ENCODE measurements around the gene KIF9.
"Not testable (repeated sequence)": the region's sequence is repeated elsewhere in the genome, so short reads cannot be mapped to it uniquely, and the experiment has no call there.

KIF9 gene

GRCh38 chr3:47250309-47251060 lies 32.1 kb downstream of the KIF9 start:
- DNase-seq (ENCODE audit: low read depth) = no peak

- DNase-seq (ENCODE audit: low read depth) = no peak
Observed at GRCh38 chr3:47247131-47248064, 35.2 kb downstream of the KIF9 start.

GRCh38 chr3:47245271-47245670 lies 37.3 kb downstream of the KIF9 start:
- DNase-seq (ENCODE audit: low read depth) = no peak

GRCh38 chr3:47244531-47245100 lies 38.0 kb downstream of the KIF9 start:
- no peak for DNase-seq (ENCODE audit: low read depth)

- DNase-seq (ENCODE audit: low read depth) = no peak
Observed at GRCh38 chr3:47243419-47244147, 39.0 kb downstream of the KIF9 start.

GRCh38 chr3:47239929-47240328 lies 42.7 kb downstream of the KIF9 start:
- no peak for DNase-seq (ENCODE audit: low read depth)

GRCh38 chr3:47238017-47238416 lies 44.6 kb downstream of the KIF9 start:
- DNase-seq (ENCODE audit: low read depth) = no peak

- DNase-seq (ENCODE audit: low read depth) = no peak
Observed at GRCh38 chr3:47228088-47228487, 54.5 kb downstream of the KIF9 start.

- DNase-seq (ENCODE audit: low read depth) = no peak
Observed at GRCh38 chr3:47227678-47228077, 54.9 kb downstream of the KIF9 start.

- DNase-seq (ENCODE audit: low read depth) = no peak
Observed at GRCh38 chr3:47225310-47225906, 57.2 kb downstream of the KIF9 start.

GRCh38 chr3:47223755-47224154 lies 58.8 kb downstream of the KIF9 start:
- DNase-seq (ENCODE audit: low read depth) = no peak

- DNase-seq (ENCODE audit: low read depth) = no peak
Observed at GRCh38 chr3:47221798-47222197, 60.8 kb downstream of the KIF9 start.

GRCh38 chr3:47210863-47211405 lies 71.7 kb downstream of the KIF9 start:
- no peak for DNase-seq (ENCODE audit: low read depth)

GRCh38 chr3:47206022-47206421 lies 76.6 kb downstream of the KIF9 start:
- DNase-seq (ENCODE audit: low read depth) = not testable (repeated sequence)

- DNase-seq (ENCODE audit: low read depth) = no peak
Observed at GRCh38 chr3:47204875-47205274, 77.7 kb downstream of the KIF9 start.

- no peak for DNase-seq (ENCODE audit: low read depth)
Observed at GRCh38 chr3:47202542-47202941, 80.1 kb downstream of the KIF9 start.

- no peak for DNase-seq (ENCODE audit: low read depth)
Observed at GRCh38 chr3:47197287-47197686, 85.3 kb downstream of the KIF9 start.

GRCh38 chr3:47194994-47195393 lies 87.6 kb downstream of the KIF9 start:
- no peak for DNase-seq (ENCODE audit: low read depth)

- DNase-seq (ENCODE audit: low read depth) = no peak
Observed at GRCh38 chr3:47193871-47194859, 88.4 kb downstream of the KIF9 start.

- DNase-seq (ENCODE audit: low read depth) = no peak
Observed at GRCh38 chr3:47186285-47186684, 96.3 kb downstream of the KIF9 start.

All from activated T-cell treated with anti-CD3 and anti-CD28 coated beads for 24 hours (primary cell).